PFSK-1 (cell line): ENCODE measurements around the gene GNPAT.

ENCODE experiments used
- FOXP2 ChIP-seq: optimal IDR thresholded peaks from 2 replicates; pipeline ENCODE3; 2011; ENCODE audit warnings: borderline replicate concordance, control low read depth, inconsistent platforms; ENCODE audit not compliant: insufficient read depth; ENCODE audit errors: extremely low read length, extremely low read depth
- POLR2AphosphoS5 ChIP-seq: IDR thresholded peaks from 2 replicates; pipeline ENCODE4 v1.6.1; 2012; ENCODE audit warnings: low read depth, mild to moderate bottlenecking, control low read depth, low read length, moderate library complexity
- SIN3A ChIP-seq: IDR thresholded peaks from 2 replicates; pipeline ENCODE4 v1.6.1; 2012; ENCODE audit warnings: mild to moderate bottlenecking, low read length, moderate library complexity, borderline replicate concordance; ENCODE audit not compliant: insufficient read depth
- TAF1 ChIP-seq: IDR thresholded peaks from 2 replicates; pipeline ENCODE4 v1.6.1; 2012; ENCODE audit warnings: low read length, control low read depth, borderline replicate concordance; ENCODE audit not compliant: insufficient read depth
- TF ChIP-seq, protein P1 (sequence below), 2 experiments: IDR thresholded peaks; 2 replicates each; pipeline versions ENCODE4 v1.6.1 to v1.8.0; 2011 to 2012; ENCODE audit warnings: low read depth in 2 of 2, low read length in 2 of 2, control low read depth in 1 of 2, inconsistent platforms in 1 of 2, mild to moderate bottlenecking in 1 of 2, moderate library complexity in 1 of 2; ENCODE audit not compliant: insufficient read depth in 1 of 2

Gene GNPAT

DNA sequence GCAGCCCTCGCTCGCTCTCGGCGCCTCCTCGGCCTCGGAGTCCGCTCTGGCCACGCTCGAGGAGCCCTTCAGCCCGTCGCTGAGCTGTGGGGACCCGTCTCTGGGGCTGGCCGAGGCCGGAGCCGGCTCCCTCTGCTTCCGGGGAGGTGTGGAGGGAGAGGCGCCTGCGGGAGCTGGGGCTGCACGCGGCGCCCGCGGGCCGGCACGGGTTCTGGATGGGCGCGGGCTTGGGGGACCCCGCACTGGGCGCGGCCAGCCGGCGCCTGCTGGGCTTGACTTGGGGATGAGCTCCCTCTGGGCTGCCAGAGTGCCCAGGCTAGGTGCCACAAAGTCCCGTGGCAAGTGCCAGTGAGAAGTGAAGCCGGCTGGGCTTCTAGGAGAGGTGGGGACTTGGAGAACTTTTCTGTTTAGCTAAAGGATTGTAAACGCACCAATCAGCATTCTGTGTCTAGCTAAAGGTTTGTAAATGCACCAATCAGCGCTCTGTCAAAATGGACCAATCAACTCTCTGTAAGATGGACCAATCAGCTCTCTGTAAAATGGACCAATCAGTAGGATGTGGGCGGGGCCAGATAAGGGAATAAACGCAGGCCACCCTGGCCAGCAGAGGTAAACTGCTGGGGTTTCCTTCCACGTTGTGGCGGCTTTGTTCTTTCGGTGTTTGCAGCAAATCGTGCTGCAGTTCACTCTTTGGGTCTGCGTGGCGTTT lies 76.4 kb downstream of the GNPAT start:
- no peak for TF ChIP-seq SIN3A
- no peak for TF ChIP-seq FOXP2
- TF ChIP-seq POLR2AphosphoS5, result no peak
- TF ChIP-seq, protein P1, sequence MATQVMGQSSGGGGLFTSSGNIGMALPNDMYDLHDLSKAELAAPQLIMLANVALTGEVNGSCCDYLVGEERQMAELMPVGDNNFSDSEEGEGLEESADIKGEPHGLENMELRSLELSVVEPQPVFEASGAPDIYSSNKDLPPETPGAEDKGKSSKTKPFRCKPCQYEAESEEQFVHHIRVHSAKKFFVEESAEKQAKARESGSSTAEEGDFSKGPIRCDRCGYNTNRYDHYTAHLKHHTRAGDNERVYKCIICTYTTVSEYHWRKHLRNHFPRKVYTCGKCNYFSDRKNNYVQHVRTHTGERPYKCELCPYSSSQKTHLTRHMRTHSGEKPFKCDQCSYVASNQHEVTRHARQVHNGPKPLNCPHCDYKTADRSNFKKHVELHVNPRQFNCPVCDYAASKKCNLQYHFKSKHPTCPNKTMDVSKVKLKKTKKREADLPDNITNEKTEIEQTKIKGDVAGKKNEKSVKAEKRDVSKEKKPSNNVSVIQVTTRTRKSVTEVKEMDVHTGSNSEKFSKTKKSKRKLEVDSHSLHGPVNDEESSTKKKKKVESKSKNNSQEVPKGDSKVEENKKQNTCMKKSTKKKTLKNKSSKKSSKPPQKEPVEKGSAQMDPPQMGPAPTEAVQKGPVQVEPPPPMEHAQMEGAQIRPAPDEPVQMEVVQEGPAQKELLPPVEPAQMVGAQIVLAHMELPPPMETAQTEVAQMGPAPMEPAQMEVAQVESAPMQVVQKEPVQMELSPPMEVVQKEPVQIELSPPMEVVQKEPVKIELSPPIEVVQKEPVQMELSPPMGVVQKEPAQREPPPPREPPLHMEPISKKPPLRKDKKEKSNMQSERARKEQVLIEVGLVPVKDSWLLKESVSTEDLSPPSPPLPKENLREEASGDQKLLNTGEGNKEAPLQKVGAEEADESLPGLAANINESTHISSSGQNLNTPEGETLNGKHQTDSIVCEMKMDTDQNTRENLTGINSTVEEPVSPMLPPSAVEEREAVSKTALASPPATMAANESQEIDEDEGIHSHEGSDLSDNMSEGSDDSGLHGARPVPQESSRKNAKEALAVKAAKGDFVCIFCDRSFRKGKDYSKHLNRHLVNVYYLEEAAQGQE (IDR thresholded peaks at IDR 0.05; ENCODE audit: insufficient read depth in 1 of 2, low read depth in 2 of 2, low read length in 2 of 2), result no peak
- no peak for TF ChIP-seq TAF1

- TF ChIP-seq SIN3A, result no peak
- no peak for TF ChIP-seq POLR2AphosphoS5
- TF ChIP-seq, protein P1 (IDR thresholded peaks at IDR 0.05; ENCODE audit: insufficient read depth in 1 of 2, low read depth in 2 of 2, low read length in 2 of 2), result no peak
- TF ChIP-seq TAF1, result no peak
- no peak for TF ChIP-seq FOXP2
These were observed 77.0 kb downstream of the GNPAT start for GRCh38 chr1:231318015-231318355.

GRCh38 chr1:231318568-231318967 lies 77.6 kb downstream of the GNPAT start:
- TF ChIP-seq, protein P1 (IDR thresholded peaks at IDR 0.05; ENCODE audit: insufficient read depth in 1 of 2, low read depth in 2 of 2, low read length in 2 of 2), result no peak
- no peak for TF ChIP-seq TAF1
- TF ChIP-seq SIN3A, result no peak
- no peak for TF ChIP-seq POLR2AphosphoS5
- no peak for TF ChIP-seq FOXP2

DNA sequence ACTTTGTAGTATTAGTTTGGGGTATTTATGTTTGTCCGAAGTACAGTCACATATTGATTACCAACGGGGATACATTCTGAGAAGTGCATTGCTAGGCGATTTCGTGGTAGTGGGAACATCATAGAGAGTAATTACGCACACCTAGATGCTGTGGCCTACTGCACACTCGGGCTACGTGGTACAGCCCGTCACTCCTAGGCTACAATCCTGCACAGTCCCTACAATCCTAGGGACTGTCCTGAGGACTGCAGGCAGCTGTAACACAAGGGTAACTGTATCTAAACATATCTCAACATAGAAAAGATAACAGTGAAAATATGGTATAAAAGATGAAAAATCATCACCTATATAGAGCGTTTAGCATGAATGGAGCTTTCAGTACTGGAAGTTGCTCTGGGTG lies 78.1 kb downstream of the GNPAT start:
- TF ChIP-seq, protein P1 (IDR thresholded peaks at IDR 0.05; ENCODE audit: insufficient read depth in 1 of 2, low read depth in 2 of 2, low read length in 2 of 2), result no peak
- TF ChIP-seq SIN3A, result no peak
- no peak for TF ChIP-seq POLR2AphosphoS5
